GM18867 (cell line): ENCODE data around the gene PAGR1.
"Not testable (repeated sequence)": the region's sequence is repeated elsewhere in the genome, so short reads cannot be mapped to it uniquely, and the experiment has no call there.

Experiments
- ATAC-seq: cut with Tn5 transposase; IDR thresholded peaks from one replicate; pipeline ENCODE4 v1.9.1; 2021; ENCODE audit warnings: mild to moderate bottlenecking, moderate library complexity; ENCODE audit not compliant: unreplicated experiment

PAGR1 gene

DNA sequence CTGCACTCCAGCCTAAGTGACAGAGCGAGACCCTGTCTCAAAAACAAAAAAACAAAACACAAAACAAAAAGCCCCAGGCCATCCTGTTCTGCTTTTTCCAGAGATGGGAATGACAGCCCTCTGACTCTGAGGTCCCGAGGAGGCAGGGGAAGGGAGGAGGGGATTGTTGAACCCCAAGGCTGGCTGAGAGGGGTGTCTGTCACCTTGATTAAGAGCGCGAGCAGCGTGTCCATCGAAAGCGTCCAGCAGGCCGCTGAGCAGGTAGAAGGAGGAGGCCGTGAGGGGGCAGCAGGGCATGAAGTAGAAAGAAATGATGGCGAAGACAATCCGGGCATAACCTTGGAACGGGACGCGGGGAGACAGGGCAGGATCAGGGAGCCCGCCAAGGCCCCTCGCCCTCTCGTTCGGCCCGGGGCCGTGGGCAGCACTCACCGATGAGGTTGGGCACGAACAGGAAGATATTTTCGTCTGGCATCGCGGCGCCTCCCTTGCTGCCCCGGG lies 46.5 kb downstream of the PAGR1 start:
- no peak for ATAC-seq

DNA sequence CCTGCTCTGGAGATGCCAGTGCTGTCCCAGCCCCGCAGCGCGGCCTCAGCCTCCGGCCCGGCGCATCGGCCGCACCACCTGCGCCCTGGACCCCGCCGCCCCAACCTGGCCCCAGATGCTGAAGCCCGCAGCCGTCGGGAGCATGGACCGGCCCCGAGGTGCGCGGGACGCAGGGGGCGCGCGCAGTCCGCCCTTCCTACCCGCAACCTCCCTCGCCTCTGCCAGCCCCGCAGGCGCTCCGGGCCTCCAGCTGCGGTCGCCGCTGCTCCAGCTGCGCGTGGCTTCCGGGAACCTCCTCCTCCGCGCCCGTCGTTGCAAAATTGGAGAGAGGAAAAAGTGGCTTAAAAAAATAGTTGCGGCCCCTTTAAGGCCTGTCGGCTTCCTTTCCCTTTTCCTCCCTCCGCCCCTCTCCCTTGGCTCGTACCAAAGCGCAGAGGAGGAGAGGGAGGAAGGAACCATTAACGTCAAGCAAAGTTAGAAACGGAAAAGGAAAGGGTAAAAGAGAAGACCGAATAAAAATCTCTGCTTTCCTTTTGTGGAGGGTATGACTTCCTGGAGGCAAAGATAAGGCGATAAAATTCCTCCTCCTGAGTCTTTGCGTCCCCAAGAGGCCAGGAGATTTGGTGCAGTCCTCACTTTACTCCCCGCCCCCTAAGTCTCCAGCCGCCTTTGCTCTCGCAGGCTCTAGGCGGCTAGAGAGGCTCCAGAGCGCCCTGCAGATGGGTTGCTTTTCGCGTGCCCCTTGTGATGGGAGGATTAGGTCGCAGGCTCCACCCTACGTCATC lies 47.1 kb downstream of the PAGR1 start, which contains the start of gene CDIPT:
TSS of gene CDIPT (minus strand) at position 343 of the 785 bp plus-strand sequence. CDS start 369 bp downstream, outside the sequence.
- ATAC-seq: peak; percentile 88

- no peak for ATAC-seq
Measured at GRCh38 chr16:29863669-29863984, 47.7 kb downstream of the PAGR1 start.

DNA sequence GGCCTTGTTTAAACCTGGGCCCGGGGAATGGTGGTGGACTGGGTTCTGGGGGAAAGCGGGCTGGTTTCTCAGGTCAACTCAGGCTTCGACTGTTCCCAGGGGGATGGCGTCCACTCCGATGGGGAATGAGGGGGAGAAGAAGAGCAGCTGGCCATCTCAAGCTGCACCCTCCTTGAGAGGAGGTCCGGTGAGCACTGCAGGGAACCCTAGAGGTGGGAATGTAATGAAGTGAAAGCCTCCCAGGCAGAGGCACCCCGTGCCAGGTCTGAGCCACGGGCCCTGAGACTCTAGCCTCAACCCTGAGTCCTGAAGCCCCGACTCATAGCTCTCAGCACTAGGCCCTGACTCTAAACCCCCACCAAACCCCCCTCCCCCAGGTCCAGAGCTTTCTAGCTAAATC lies 48.3 kb downstream of the PAGR1 start:
- ATAC-seq: no peak

- no peak for ATAC-seq
Measured at GRCh38 chr16:29868396-29869009, 52.6 kb downstream of the PAGR1 start.

GRCh38 chr16:29869067-29869466 lies 53.1 kb downstream of the PAGR1 start:
- ATAC-seq: not testable (repeated sequence)
